HG02571 (cell line): ENCODE measurements around the gene IGSF21.

Experiments
- ATAC-seq: cut with Tn5 transposase; IDR thresholded peaks from one replicate; pipeline ENCODE4 v1.9.1; 2021; ENCODE audit warnings: mild to moderate bottlenecking, moderate library complexity; ENCODE audit not compliant: unreplicated experiment

The IGSF21 gene

GRCh38 chr1:18093646-18094045 is 14.0 kb upstream of the IGSF21 start:
- no peak for ATAC-seq

- ATAC-seq = no peak
Measured at GRCh38 chr1:18094096-18094495, 13.5 kb upstream of the IGSF21 start.

GRCh38 chr1:18097206-18097605 is 10.4 kb upstream of the IGSF21 start:
- no peak for ATAC-seq

GRCh38 chr1:18099026-18099425 is 8.6 kb upstream of the IGSF21 start:
- no peak for ATAC-seq

- ATAC-seq = no peak
Measured at GRCh38 chr1:18100060-18100459, 7.5 kb upstream of the IGSF21 start.

GRCh38 chr1:18100491-18101063 is 7.0 kb upstream of the IGSF21 start:
- no peak for ATAC-seq

- ATAC-seq = no peak
Measured at GRCh38 chr1:18101508-18101907, 6.1 kb upstream of the IGSF21 start.

- no peak for ATAC-seq
Measured at GRCh38 chr1:18103788-18104421, 3.7 kb upstream of the IGSF21 start.

GRCh38 chr1:18104546-18105100 is 3.0 kb upstream of the IGSF21 start:
- no peak for ATAC-seq

- ATAC-seq = no peak
Measured at GRCh38 chr1:18105196-18105595, 2.4 kb upstream of the IGSF21 start.

GRCh38 chr1:18108299-18109057 is 880 bp downstream of the IGSF21 start:
- no peak for ATAC-seq

- ATAC-seq = no peak
Measured at GRCh38 chr1:18109058-18109755, 1.6 kb downstream of the IGSF21 start.

GRCh38 chr1:18109756-18110597 is 2.4 kb downstream of the IGSF21 start:
- ATAC-seq = no peak

GRCh38 chr1:18110598-18110939 is 3.0 kb downstream of the IGSF21 start:
- no peak for ATAC-seq

GRCh38 chr1:18110968-18111367 is 3.4 kb downstream of the IGSF21 start:
- no peak for ATAC-seq

- no peak for ATAC-seq
Measured at GRCh38 chr1:18111605-18112297, 4.2 kb downstream of the IGSF21 start.

- ATAC-seq = no peak
Measured at GRCh38 chr1:18112611-18113010, 5.0 kb downstream of the IGSF21 start.

- ATAC-seq = no peak
Measured at GRCh38 chr1:18114726-18115410, 7.3 kb downstream of the IGSF21 start.

- ATAC-seq = no peak
Measured at GRCh38 chr1:18116777-18117176, 9.2 kb downstream of the IGSF21 start.
